GM12874 (cell line): ENCODE measurements around the gene TLCD1.

Experiments
- TF ChIP-seq, protein P1 (sequence below): IDR thresholded peaks from 2 replicates; pipeline ENCODE4 v1.5.1; 2011; ENCODE audit warnings: low read depth, mild to moderate bottlenecking, control low read depth, low read length, moderate library complexity; ENCODE audit not compliant: insufficient read depth

The TLCD1 gene

DNA sequence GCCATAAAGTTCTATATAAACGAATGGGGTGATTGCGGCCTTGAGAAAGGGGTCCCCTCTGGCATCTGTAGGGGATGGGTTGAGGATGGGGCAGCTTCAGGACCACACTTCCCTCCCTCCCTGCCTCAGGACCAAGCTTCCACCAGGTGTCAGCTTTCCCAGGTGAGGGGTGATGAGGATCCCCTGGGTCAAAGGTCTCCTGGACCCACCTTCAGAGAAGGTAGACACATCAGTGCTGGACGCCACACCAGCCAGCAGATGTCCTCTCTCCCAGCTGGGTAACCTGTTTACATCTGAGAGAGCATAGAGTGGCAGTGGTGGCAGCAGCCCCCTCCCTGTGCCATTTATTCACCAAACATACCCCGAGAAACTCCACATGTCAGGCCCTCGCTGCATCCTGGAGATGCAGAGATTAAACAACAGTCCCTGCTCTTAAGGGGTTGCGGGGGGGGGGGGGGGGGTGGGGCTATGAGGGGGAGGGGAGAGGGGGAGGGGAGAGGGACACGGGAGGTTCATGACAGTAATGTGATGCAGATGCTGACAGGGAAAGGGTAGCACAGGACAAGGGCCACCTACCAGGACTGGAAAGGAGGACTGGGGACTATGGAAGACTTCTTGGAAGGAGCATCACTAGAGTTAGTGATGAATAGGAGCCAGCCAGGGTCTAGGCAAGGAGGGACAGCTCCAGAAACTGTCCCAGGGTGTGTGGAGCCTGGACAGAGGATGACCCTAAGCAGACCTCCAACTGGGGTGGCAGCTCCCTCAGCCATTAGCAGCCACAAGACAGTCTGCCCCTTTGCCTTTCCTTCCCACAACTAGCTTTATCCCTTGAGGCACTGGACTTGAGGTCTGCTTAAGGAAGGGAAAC lies 19.3 kb downstream of the TLCD1 start:
- TF ChIP-seq, protein P1, sequence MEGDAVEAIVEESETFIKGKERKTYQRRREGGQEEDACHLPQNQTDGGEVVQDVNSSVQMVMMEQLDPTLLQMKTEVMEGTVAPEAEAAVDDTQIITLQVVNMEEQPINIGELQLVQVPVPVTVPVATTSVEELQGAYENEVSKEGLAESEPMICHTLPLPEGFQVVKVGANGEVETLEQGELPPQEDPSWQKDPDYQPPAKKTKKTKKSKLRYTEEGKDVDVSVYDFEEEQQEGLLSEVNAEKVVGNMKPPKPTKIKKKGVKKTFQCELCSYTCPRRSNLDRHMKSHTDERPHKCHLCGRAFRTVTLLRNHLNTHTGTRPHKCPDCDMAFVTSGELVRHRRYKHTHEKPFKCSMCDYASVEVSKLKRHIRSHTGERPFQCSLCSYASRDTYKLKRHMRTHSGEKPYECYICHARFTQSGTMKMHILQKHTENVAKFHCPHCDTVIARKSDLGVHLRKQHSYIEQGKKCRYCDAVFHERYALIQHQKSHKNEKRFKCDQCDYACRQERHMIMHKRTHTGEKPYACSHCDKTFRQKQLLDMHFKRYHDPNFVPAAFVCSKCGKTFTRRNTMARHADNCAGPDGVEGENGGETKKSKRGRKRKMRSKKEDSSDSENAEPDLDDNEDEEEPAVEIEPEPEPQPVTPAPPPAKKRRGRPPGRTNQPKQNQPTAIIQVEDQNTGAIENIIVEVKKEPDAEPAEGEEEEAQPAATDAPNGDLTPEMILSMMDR: no peak

DNA sequence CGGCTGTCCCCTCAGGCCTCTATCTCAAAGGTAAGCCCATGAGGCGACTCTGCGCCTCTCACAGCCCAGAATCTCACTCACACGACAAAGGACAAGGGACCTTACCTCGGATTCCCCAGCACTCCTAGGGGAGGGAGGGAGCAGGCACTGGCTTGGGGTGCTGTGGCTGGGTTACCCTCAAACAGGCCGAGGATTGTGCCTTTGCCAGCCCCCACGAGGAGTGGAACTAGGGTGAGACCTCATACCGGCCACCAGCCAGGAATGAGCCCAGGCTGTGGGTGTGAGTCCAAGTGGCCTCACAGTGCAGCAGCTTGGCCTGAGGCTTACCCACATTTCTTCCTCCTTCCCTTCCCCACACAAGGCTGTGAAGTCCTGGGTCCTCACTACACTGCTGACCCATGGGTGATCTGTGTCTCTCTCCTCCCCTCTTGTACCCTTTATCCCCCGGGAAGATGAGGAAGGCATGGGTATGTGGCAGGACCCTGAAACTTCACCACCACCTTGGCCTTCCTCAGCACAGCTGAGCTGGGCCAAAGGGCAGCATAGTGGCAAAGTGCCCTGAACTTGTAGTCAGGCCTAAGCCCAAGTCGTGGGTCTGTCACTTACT lies 20.2 kb downstream of the TLCD1 start:
- TF ChIP-seq, protein P1: no peak

DNA sequence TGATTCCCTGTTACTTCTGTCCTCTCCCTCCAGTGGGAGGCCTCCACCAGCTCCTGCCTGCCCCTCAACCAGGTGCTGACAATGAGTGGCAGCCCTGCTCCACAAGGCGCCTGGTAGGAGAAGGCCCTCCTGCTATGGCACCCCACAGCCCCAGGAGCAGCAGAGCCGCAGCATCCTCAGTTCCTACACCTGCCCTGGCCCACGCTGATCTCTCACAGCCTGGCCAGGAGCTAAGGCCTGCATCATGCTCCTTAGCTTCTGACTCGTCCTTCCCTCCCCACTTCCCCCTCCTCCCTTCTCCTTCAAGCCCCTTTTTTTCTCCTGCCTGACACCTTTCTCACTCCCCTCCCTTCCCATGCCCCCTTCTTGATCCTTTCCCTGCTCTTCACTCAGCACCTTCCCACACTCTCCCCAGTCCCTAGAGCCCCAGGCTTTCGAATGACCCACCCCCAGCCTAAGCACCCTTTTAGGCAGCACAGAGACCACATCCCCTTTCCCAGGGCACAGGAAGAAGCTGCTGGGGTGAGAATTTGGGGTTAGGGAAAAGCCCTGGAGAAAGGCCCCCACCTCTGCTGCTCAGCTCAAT lies 20.9 kb downstream of the TLCD1 start:
- TF ChIP-seq, protein P1: no peak

DNA sequence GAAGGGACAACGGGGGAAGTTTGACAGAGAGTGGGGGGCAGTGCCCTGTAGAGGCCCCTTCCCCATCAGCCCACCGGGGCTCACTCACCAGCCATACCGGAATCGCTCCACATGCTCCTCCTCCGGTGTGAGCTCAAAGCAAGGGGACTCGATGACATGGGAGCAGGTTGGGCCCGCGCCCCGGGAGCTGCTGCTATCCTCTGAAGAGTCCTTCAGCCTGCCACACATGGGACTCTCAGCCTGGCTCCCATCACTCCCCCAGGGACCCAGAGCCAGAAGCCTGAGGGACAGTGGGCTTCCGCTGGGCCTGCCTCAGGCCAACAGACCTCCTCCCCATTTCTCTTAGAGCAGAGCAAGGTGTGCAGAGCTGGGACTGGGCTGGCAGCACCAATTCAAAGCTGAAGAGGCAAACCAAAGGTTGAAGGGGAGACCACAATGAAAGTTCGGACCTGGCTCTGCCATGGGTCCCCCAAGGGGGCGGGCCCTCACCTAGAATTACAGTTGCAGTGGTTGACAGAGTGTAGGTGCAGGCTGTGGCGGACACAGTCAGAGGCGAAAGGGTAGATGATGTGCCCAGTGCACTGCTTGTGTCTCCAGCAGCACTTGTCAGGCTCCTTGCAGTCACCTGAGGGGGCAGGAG lies 21.7 kb downstream of the TLCD1 start:
- TF ChIP-seq, protein P1: no peak

DNA sequence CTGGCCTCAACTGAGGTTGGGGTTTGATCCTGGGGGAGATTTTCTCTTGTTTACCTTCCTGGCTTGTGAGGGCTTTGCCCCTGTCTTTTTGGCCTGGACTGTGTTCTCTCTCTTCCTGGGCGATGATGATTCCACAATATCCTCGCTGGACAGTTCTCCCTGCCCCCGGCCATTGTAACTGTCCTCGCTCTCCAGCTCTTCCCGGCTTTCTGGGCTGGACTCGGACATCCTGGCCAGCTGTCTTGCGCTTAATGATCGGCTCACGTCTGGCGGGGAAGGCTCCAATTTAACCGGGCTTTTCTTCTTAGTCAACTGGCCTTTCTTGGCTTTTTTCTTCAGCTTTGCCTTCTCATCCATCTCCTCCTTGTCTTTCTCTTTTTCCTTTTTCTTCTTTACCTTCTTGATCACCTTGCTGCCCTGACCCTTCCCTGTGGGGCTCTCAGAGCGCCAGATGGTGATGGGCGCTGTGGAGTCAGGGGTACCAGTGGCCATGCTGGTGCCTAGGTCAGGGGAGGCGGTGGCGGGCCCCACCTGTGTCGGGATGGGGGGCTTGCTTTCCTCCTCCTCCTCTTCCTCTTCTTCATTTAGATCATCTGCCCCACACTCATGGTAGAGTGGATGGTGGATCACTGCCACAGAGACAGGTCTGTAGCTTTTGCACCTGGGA lies 22.3 kb downstream of the TLCD1 start:
- TF ChIP-seq, protein P1: no peak

- TF ChIP-seq, protein P1: no peak
Observed at GRCh38 chr17:28702752-28703150, 23.3 kb downstream of the TLCD1 start.
